ENCODE results near the gene ADAMTSL5.

ADAMTSL5 gene

GRCh38 chr19:1467490-1468273 is 45.1 kb downstream of the ADAMTSL5 start:
- DNase-seq (ENCODE audit: low read depth in 3 of 3, low spot score in 1 of 3), result no peak

GRCh38 chr19:1467215-1467489 is 45.7 kb downstream of the ADAMTSL5 start:
- no peak for DNase-seq (ENCODE audit: low read depth in 3 of 3, low spot score in 1 of 3)

- DNase-seq (ENCODE audit: low read depth in 3 of 3, low spot score in 1 of 3), result no peak
Measured at GRCh38 chr19:1466461-1467214, 46.2 kb downstream of the ADAMTSL5 start.

GRCh38 chr19:1466018-1466460 is 46.8 kb downstream of the ADAMTSL5 start:
- DNase-seq (ENCODE audit: low read depth in 3 of 3, low spot score in 1 of 3), result no peak

DNA sequence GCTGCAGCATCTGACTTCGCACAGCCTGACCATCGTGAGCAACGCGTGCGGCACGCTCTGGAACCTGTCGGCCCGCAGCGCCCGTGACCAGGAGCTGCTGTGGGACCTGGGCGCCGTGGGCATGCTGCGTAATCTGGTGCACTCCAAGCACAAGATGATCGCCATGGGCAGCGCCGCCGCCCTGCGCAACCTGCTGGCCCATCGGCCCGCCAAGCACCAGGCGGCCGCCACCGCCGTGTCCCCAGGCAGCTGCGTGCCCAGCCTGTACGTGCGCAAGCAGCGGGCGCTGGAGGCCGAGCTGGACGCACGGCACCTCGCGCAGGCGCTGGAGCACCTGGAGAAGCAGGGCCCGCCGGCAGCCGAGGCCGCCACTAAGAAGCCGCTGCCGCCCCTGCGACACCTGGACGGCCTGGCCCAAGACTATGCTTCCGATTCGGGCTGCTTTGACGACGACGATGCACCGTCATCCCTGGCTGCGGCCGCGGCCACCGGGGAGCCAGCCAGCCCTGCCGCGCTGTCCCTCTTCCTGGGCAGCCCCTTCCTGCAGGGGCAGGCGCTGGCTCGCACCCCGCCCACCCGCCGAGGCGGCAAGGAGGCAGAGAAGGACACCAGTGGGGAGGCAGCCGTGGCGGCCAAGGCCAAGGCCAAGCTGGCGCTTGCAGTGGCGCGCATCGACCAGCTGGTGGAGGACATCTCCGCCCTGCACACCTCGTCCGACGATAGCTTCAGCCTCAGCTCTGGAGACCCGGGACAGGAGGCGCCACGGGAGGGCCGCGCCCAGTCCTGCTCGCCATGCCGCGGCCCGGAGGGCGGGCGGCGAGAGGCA is 47.4 kb downstream of the ADAMTSL5 start:
- no peak for DNase-seq (ENCODE audit: low read depth in 3 of 3, low spot score in 1 of 3)

DNA sequence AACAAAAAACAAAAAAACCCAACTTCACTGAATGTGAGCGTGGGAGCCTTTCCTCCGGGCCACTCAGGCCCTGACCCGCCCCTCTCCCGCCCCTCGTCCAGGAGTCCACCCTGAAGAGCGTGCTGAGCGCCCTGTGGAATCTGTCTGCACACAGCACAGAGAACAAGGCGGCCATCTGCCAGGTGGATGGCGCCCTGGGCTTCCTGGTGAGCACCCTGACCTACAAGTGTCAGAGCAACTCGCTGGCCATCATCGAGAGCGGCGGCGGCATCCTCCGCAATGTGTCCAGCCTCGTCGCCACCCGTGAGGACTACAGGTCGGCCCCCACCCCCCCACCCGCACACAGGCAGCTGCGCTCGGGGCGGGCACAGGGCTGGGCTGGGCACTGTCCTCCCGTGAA is 51.0 kb downstream of the ADAMTSL5 start:
- DNase-seq (ENCODE audit: low read depth in 3 of 3, low spot score in 1 of 3), result no peak

DNA sequence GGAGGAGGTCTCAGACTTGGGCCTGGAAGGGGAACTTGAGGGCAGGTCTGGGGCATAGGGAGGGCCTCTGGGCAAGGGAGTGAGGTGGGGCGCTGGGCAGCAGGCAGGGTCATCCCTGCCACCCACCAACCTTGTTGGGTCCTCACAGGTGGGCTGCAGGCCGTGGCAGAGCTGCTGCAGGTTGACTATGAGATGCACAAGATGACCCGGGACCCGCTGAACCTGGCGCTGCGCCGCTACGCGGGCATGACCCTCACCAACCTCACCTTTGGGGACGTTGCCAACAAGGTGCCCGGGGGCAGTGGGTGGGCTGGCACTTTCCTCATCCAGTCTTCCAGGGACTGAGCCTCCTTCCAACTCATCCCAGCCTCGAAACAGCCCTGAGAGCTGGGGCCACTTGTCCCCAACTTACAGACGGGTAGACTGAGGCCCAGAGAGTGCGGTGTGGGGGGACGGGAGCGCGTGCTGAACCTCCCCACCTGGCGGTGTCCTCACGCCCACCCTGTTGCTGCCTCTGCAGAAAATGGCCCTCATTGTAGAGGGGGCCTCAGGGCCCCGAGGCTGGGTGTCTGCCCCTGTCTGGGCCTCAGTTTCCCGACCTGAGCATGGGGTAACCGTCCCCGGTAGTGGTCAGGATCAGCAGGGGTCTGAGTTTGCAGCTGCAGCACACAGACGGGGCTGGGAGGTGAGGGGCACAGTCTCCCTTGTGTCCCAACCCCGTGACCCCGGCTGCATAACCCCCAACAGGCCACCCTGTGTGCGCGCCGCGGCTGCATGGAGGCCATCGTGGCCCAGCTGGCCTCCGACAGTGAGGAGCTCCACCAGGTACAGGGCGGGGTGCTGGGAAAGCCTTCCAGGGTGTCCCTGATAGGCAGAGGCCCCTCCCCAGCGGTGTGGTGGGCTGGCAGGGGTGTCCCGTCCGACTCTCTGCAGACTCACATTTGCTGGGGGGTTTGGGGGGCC is 52.5 kb downstream of the ADAMTSL5 start:
- no peak for DNase-seq (ENCODE audit: low read depth in 3 of 3, low spot score in 1 of 3)

- DNase-seq (ENCODE audit: low read depth in 3 of 3, low spot score in 1 of 3), result no peak
Measured at GRCh38 chr19:1459479-1459878, 53.3 kb downstream of the ADAMTSL5 start.

GRCh38 chr19:1457892-1458291 is 54.9 kb downstream of the ADAMTSL5 start:
- DNase-seq (ENCODE audit: low read depth in 3 of 3, low spot score in 1 of 3), result no peak

- DNase-seq (ENCODE audit: low read depth in 3 of 3, low spot score in 1 of 3), result no peak
Measured at GRCh38 chr19:1457031-1457739, 55.6 kb downstream of the ADAMTSL5 start.

DNA sequence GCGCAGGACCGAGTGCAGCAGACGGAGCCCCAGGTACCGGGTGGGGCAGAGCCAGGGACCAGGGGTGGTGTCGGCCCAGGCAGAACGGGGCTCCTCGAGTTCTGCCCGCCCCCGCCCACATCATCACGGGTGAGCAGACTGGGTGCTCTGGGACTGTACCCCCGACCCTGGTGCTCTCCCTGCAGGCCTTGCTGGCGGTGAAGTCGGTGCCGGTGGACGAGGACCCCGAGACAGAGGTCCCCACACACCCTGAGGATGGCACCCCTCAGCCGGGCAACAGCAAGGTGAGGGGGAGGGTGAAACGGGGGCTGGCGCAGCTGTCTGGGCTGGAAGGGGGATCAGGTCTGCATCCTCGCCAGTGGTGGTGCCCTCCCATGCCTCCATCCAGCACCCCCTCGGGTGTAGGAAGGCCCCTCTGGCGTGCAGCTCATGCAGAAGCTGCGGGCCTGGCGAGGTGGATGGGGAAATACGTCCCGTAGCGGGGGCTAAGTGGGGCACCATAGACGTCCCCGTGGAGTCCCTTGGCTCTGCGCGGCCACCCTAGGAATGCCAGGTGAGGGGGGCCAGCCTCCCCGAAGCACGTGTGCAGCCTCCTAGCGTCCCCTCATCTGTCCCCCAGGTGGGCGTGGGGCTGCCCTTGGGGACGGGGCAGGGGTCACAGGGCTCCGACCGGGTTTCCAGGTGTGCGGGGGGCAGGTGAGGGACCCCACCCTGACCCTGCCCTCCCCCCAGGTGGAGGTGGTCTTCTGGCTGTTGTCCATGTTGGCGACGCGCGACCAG is 56.5 kb downstream of the ADAMTSL5 start:
- DNase-seq (ENCODE audit: low read depth in 3 of 3, low spot score in 1 of 3), result no peak

DNA sequence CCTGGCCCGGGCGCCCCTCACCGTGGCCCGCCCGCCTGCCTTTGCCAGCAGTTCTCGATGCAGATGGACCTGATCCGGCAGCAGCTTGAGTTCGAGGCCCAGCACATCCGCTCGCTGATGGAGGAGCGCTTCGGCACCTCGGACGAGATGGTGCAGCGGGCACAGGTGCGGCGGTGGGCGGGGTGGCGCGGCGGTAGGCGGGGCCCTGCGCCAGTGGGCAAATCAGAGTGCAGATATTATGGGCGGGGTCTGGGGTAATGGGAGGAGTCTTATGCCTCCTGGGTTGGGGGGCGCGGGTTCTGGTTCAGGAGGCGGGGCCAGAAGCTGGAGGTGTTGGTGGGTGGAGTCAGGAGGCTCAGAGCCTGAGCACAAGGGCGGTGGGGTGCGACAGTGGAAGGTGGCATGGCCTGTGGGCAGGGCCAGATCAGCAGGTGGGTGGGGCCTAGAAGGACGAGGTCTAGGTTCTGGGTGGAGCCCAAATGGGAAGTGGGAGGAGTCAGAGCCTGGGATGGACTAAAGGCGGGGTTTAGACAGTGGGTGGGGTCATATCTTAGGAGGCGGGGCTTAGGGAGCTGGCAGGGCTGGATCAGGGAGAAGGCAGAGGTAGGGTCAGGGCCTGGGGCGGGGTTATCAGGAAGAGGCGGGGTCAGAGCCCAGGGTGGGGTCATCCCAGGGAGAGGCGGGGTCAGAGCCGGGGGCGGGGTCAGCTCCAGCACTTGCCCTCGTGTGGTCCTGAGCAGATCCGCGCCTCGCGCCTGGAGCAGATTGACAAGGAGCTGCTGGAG is 57.3 kb downstream of the ADAMTSL5 start:
- DNase-seq (ENCODE audit: low read depth in 3 of 3, low spot score in 1 of 3), result no peak
